ENCODE data around the gene CABP4. TPM values are rescaled to one million over a fixed set of nuclear protein-coding genes. Genes with fewer than 3 reads are reported as not detected.

Gene CABP4
- total RNA-seq, 1 experiment from 2014 or later, result not detected

DNA sequence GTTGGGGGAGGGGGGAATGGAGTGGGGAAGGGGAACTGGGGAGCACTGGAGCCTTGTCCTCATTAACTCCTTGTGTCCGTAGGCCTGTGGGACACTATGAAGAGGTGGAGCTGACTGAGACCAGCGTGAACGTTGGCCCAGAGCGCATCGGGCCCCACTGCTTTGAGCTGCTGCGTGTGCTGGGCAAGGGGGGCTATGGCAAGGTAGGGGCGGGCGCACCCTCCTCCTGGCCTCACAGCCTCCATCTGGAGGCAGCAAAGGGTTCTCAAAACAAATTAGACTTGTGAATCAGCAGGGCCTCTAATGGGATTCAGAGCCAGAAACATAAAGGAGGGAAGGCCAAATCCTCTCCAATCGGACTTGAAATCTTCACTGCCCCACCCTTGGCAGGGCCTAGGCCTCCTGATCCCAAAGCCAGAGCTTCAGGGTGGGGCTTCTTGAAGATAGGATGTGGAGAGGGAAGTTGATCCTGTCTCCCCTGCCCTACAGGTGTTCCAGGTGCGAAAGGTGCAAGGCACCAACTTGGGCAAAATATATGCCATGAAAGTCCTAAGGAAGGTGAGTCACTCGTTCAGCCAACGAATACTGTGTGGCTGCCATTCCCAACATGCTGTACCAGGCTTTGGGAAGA is 26.0 kb upstream of the CABP4 start:
- Mint-ChIP-seq H3K27ac (no peak overlapping the region), H3K4me1 (peaks cover 4% of the 10 kb centered on the region), H3K4me3 (peak overlapping the region; percentile 97), H3K36me3 (peaks cover 9% of the 10 kb centered on the region), H3K9me3 (no peaks in the 10 kb centered on the region), H3K27me3 (ENCODE audit: low read depth) (no peaks in the 10 kb centered on the region)
- CTCF ChIA-PET, result interaction anchor here (0.9 to 4.5 kb wide), 3 partner anchors 10 to 78 kb away, joined by 3 to 23 read pairs (median 4); partner anchors contain the start of gene PPP1CA
- POLR2A ChIA-PET, result interaction anchor here (1.4 to 2.7 kb wide), 2 partner anchors 27 to 32 kb away, joined by 6 to 10 read pairs; partner anchors contain the start of gene PPP1CA
- TF ChIP-seq, protein P1, sequence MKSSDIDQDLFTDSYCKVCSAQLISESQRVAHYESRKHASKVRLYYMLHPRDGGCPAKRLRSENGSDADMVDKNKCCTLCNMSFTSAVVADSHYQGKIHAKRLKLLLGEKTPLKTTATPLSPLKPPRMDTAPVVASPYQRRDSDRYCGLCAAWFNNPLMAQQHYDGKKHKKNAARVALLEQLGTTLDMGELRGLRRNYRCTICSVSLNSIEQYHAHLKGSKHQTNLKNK (CRISPR knock-in tag; IDR thresholded peaks at IDR 0.05), result no peak
- TF ChIP-seq, protein P2, sequence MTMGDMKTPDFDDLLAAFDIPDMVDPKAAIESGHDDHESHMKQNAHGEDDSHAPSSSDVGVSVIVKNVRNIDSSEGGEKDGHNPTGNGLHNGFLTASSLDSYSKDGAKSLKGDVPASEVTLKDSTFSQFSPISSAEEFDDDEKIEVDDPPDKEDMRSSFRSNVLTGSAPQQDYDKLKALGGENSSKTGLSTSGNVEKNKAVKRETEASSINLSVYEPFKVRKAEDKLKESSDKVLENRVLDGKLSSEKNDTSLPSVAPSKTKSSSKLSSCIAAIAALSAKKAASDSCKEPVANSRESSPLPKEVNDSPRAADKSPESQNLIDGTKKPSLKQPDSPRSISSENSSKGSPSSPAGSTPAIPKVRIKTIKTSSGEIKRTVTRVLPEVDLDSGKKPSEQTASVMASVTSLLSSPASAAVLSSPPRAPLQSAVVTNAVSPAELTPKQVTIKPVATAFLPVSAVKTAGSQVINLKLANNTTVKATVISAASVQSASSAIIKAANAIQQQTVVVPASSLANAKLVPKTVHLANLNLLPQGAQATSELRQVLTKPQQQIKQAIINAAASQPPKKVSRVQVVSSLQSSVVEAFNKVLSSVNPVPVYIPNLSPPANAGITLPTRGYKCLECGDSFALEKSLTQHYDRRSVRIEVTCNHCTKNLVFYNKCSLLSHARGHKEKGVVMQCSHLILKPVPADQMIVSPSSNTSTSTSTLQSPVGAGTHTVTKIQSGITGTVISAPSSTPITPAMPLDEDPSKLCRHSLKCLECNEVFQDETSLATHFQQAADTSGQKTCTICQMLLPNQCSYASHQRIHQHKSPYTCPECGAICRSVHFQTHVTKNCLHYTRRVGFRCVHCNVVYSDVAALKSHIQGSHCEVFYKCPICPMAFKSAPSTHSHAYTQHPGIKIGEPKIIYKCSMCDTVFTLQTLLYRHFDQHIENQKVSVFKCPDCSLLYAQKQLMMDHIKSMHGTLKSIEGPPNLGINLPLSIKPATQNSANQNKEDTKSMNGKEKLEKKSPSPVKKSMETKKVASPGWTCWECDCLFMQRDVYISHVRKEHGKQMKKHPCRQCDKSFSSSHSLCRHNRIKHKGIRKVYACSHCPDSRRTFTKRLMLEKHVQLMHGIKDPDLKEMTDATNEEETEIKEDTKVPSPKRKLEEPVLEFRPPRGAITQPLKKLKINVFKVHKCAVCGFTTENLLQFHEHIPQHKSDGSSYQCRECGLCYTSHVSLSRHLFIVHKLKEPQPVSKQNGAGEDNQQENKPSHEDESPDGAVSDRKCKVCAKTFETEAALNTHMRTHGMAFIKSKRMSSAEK (CRISPR knock-in tag; IDR thresholded peaks at IDR 0.05; ENCODE audit: borderline replicate concordance), result no peak
- TF ChIP-seq ZNF232 (CRISPR knock-in tag; IDR thresholded peaks at IDR 0.05) (no peak), NR3C1 (CRISPR knock-in tag; conservative IDR thresholded peaks at IDR 0.05; ENCODE audit: low read depth) (no peak), SOX15 (CRISPR knock-in tag; IDR thresholded peaks at IDR 0.05) (no peak), MYBL2 (CRISPR knock-in tag; IDR thresholded peaks at IDR 0.05) (no peak)
- TF ChIP-seq, protein P3, sequence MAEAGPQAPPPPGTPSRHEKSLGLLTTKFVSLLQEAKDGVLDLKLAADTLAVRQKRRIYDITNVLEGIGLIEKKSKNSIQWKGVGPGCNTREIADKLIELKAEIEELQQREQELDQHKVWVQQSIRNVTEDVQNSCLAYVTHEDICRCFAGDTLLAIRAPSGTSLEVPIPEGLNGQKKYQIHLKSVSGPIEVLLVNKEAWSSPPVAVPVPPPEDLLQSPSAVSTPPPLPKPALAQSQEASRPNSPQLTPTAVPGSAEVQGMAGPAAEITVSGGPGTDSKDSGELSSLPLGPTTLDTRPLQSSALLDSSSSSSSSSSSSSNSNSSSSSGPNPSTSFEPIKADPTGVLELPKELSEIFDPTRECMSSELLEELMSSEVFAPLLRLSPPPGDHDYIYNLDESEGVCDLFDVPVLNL (CRISPR knock-in tag; IDR thresholded peaks at IDR 0.05; ENCODE audit: borderline replicate concordance, low read depth), result no peak
- TF ChIP-seq, protein P4, sequence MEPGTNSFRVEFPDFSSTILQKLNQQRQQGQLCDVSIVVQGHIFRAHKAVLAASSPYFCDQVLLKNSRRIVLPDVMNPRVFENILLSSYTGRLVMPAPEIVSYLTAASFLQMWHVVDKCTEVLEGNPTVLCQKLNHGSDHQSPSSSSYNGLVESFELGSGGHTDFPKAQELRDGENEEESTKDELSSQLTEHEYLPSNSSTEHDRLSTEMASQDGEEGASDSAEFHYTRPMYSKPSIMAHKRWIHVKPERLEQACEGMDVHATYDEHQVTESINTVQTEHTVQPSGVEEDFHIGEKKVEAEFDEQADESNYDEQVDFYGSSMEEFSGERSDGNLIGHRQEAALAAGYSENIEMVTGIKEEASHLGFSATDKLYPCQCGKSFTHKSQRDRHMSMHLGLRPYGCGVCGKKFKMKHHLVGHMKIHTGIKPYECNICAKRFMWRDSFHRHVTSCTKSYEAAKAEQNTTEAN (CRISPR knock-in tag; IDR thresholded peaks at IDR 0.05), result no peak
- DNase-seq (ENCODE audit: low spot score) (no peak), ATAC-seq (no peak)

DNA sequence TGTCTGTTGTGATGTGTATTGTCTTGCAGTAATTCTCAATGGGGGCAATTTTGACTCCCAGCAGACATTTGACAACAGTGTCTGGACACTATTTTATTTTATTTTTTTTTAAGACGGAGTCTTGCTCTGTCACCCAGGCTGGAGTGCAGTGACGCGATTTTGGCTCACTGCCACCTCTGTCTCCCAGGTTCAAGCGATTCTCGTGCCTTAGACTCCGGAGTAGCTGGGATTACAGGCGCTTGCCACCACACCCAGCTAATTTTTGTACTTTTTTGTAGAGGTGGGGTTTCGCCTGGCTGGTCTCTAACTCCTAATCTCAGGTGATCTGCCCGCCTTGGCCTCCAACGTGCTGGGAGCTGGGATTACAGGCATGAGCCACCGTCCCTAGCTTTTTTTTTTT is 25.4 kb upstream of the CABP4 start:
- DNase-seq (ENCODE audit: low spot score) (no peak), ATAC-seq (no peak)
- no peak overlapping the region for H3K27ac Mint-ChIP-seq
- H3K4me3 Mint-ChIP-seq, result peak overlapping the region; percentile 97
- peaks cover 9% of the 10 kb centered on the region for H3K36me3 Mint-ChIP-seq
- POLR2A ChIA-PET, result interaction anchor here (2.7 kb wide), 1 partner anchor 28 kb away, joined by 10 read pairs; the partner anchor contains the start of gene PPP1CA
- H3K27me3 Mint-ChIP-seq (ENCODE audit: low read depth), result no peaks in the 10 kb centered on the region
- H3K9me3 Mint-ChIP-seq, result no peaks in the 10 kb centered on the region
- H3K4me1 Mint-ChIP-seq, result peaks cover 4% of the 10 kb centered on the region
- CTCF ChIA-PET, result interaction anchor here (1.0 to 4.5 kb wide), 2 partner anchors 9 to 28 kb away, joined by 4 to 23 read pairs; partner anchors contain the start of gene PPP1CA
- TF ChIP-seq, protein P5, sequence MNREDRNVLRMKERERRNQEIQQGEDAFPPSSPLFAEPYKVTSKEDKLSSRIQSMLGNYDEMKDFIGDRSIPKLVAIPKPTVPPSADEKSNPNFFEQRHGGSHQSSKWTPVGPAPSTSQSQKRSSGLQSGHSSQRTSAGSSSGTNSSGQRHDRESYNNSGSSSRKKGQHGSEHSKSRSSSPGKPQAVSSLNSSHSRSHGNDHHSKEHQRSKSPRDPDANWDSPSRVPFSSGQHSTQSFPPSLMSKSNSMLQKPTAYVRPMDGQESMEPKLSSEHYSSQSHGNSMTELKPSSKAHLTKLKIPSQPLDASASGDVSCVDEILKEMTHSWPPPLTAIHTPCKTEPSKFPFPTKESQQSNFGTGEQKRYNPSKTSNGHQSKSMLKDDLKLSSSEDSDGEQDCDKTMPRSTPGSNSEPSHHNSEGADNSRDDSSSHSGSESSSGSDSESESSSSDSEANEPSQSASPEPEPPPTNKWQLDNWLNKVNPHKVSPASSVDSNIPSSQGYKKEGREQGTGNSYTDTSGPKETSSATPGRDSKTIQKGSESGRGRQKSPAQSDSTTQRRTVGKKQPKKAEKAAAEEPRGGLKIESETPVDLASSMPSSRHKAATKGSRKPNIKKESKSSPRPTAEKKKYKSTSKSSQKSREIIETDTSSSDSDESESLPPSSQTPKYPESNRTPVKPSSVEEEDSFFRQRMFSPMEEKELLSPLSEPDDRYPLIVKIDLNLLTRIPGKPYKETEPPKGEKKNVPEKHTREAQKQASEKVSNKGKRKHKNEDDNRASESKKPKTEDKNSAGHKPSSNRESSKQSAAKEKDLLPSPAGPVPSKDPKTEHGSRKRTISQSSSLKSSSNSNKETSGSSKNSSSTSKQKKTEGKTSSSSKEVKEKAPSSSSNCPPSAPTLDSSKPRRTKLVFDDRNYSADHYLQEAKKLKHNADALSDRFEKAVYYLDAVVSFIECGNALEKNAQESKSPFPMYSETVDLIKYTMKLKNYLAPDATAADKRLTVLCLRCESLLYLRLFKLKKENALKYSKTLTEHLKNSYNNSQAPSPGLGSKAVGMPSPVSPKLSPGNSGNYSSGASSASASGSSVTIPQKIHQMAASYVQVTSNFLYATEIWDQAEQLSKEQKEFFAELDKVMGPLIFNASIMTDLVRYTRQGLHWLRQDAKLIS (CRISPR knock-in tag; IDR thresholded peaks at IDR 0.05; ENCODE audit: borderline replicate concordance), result no peak
- TF ChIP-seq, protein P6, sequence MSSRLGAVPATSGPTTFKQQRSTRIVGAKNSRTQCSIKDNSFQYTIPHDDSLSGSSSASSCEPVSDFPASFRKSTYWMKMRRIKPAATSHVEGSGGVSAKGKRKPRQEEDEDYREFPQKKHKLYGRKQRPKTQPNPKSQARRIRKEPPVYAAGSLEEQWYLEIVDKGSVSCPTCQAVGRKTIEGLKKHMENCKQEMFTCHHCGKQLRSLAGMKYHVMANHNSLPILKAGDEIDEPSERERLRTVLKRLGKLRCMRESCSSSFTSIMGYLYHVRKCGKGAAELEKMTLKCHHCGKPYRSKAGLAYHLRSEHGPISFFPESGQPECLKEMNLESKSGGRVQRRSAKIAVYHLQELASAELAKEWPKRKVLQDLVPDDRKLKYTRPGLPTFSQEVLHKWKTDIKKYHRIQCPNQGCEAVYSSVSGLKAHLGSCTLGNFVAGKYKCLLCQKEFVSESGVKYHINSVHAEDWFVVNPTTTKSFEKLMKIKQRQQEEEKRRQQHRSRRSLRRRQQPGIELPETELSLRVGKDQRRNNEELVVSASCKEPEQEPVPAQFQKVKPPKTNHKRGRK (CRISPR knock-in tag; IDR thresholded peaks at IDR 0.05; ENCODE audit: borderline replicate concordance), result no peak
- TF ChIP-seq, protein P7, sequence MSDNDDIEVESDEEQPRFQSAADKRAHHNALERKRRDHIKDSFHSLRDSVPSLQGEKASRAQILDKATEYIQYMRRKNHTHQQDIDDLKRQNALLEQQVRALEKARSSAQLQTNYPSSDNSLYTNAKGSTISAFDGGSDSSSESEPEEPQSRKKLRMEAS (CRISPR knock-in tag; IDR thresholded peaks at IDR 0.05), result no peak
- TF ChIP-seq ELF4 (CRISPR knock-in tag; IDR thresholded peaks at IDR 0.05; ENCODE audit: low read depth) (no peak), GRHL2 (CRISPR knock-in tag; IDR thresholded peaks at IDR 0.05; ENCODE audit: insufficient replicate concordance, severe bottlenecking) (no peak), FOXP1 (CRISPR knock-in tag; IDR thresholded peaks at IDR 0.05; ENCODE audit: borderline replicate concordance) (no peak), NFE2L1 (CRISPR knock-in tag; IDR thresholded peaks at IDR 0.05) (no peak)
- TF ChIP-seq, protein P8, sequence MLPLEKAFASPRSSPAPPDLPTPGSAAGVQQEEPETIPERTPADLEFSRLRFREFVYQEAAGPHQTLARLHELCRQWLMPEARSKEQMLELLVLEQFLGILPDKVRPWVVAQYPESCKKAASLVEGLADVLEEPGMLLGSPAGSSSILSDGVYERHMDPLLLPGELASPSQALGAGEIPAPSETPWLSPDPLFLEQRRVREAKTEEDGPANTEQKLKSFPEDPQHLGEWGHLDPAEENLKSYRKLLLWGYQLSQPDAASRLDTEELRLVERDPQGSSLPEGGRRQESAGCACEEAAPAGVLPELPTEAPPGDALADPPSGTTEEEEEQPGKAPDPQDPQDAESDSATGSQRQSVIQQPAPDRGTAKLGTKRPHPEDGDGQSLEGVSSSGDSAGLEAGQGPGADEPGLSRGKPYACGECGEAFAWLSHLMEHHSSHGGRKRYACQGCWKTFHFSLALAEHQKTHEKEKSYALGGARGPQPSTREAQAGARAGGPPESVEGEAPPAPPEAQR (CRISPR knock-in tag; IDR thresholded peaks at IDR 0.05), result no peak
